GM23338 (cell line): ENCODE data around the gene SLC25A29.

Experiments
- EZH2 ChIP-seq: fragments of 200-600 bp; sonication (generic); IDR thresholded peaks from one replicate; pipeline ENCODE4 v1.8.0; 2017; ENCODE audit warnings: antibody characterized with exemption, mild to moderate bottlenecking, low read depth; ENCODE audit not compliant: unreplicated experiment
- EZH2phosphoT487 ChIP-seq: fragments of 200-600 bp; sonication (generic); IDR thresholded peaks from one replicate; pipeline ENCODE4 v1.8.1; 2018; ENCODE audit warnings: antibody characterized with exemption; ENCODE audit not compliant: unreplicated experiment
- JUNB ChIP-seq: IDR thresholded peaks from one replicate; pipeline ENCODE4 v1.6.1; 2016; ENCODE audit warnings: antibody characterized with exemption; ENCODE audit not compliant: unreplicated experiment
- POLR2AphosphoS5 ChIP-seq: IDR thresholded peaks from 2 replicates; pipeline ENCODE4 v1.6.1; 2016; ENCODE audit warnings: antibody characterized with exemption, low read depth
- ZNF114 ChIP-seq: fragments of 250-450 bp; sonication (Bioruptor Pico); IDR thresholded peaks from 2 replicates; pipeline ENCODE4 v1.5.0; 2020; ENCODE audit warnings: mild to moderate bottlenecking, moderate library complexity
- ZNF331 ChIP-seq: fragments of 250-450 bp; sonication (Bioruptor Pico); IDR thresholded peaks from 2 replicates; pipeline ENCODE4 v1.5.0; 2020; ENCODE audit warnings: low read depth, mild to moderate bottlenecking, moderate library complexity
- TF ChIP-seq, protein P1 (sequence below), 2 experiments: fragments of 200-600 bp in 1 of 2; sonication (generic) in 1 of 2; conservative IDR thresholded peaks; 2 replicates each; pipeline versions ENCODE4 v1.5.1 to v1.6.1; 2016 to 2017; ENCODE audit warnings: antibody characterized with exemption in 2 of 2, low read depth in 2 of 2, mild to moderate bottlenecking in 2 of 2, moderate library complexity in 1 of 2
- TF ChIP-seq, protein P2 (sequence below): IDR thresholded peaks from one replicate; pipeline ENCODE4 v1.6.1; 2018; ENCODE audit warnings: antibody characterized with exemption; ENCODE audit not compliant: unreplicated experiment
- TF ChIP-seq, protein P3 (sequence below): IDR thresholded peaks from 2 replicates; pipeline ENCODE4 v1.6.1; 2016; ENCODE audit warnings: antibody characterized with exemption

DNA sequence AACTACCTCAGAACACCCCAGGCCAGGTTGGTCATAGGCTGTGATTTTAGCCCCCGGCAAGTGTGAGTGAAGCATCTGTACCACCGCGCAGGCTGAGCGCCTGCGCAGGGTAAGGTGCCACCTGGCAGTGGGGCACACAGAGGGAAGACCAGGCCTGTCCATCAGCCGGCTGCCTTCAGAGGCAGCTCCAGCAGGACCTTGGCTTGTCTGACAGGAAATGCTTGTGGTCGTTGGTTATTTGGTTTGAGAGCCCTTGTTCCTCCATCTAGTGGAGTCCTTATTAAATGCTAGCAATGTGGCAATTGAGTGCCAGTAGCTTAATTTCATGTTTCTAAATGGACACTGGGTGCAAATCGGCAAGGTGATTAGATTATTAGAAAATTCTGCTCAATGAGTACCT is 27.5 kb downstream of the SLC25A29 start:
- TF ChIP-seq, protein P1, sequence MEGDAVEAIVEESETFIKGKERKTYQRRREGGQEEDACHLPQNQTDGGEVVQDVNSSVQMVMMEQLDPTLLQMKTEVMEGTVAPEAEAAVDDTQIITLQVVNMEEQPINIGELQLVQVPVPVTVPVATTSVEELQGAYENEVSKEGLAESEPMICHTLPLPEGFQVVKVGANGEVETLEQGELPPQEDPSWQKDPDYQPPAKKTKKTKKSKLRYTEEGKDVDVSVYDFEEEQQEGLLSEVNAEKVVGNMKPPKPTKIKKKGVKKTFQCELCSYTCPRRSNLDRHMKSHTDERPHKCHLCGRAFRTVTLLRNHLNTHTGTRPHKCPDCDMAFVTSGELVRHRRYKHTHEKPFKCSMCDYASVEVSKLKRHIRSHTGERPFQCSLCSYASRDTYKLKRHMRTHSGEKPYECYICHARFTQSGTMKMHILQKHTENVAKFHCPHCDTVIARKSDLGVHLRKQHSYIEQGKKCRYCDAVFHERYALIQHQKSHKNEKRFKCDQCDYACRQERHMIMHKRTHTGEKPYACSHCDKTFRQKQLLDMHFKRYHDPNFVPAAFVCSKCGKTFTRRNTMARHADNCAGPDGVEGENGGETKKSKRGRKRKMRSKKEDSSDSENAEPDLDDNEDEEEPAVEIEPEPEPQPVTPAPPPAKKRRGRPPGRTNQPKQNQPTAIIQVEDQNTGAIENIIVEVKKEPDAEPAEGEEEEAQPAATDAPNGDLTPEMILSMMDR (conservative IDR thresholded peaks at IDR 0.05; ENCODE audit: low read depth in 2 of 2), result no peak
- TF ChIP-seq ZNF114, result no peak
- no peak for TF ChIP-seq ZNF331
- TF ChIP-seq JUNB, result no peak
- TF ChIP-seq EZH2, result no peak
- TF ChIP-seq, protein P2, sequence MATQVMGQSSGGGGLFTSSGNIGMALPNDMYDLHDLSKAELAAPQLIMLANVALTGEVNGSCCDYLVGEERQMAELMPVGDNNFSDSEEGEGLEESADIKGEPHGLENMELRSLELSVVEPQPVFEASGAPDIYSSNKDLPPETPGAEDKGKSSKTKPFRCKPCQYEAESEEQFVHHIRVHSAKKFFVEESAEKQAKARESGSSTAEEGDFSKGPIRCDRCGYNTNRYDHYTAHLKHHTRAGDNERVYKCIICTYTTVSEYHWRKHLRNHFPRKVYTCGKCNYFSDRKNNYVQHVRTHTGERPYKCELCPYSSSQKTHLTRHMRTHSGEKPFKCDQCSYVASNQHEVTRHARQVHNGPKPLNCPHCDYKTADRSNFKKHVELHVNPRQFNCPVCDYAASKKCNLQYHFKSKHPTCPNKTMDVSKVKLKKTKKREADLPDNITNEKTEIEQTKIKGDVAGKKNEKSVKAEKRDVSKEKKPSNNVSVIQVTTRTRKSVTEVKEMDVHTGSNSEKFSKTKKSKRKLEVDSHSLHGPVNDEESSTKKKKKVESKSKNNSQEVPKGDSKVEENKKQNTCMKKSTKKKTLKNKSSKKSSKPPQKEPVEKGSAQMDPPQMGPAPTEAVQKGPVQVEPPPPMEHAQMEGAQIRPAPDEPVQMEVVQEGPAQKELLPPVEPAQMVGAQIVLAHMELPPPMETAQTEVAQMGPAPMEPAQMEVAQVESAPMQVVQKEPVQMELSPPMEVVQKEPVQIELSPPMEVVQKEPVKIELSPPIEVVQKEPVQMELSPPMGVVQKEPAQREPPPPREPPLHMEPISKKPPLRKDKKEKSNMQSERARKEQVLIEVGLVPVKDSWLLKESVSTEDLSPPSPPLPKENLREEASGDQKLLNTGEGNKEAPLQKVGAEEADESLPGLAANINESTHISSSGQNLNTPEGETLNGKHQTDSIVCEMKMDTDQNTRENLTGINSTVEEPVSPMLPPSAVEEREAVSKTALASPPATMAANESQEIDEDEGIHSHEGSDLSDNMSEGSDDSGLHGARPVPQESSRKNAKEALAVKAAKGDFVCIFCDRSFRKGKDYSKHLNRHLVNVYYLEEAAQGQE, result no peak
- TF ChIP-seq POLR2AphosphoS5, result no peak
- TF ChIP-seq EZH2phosphoT487, result no peak
- TF ChIP-seq, protein P3, sequence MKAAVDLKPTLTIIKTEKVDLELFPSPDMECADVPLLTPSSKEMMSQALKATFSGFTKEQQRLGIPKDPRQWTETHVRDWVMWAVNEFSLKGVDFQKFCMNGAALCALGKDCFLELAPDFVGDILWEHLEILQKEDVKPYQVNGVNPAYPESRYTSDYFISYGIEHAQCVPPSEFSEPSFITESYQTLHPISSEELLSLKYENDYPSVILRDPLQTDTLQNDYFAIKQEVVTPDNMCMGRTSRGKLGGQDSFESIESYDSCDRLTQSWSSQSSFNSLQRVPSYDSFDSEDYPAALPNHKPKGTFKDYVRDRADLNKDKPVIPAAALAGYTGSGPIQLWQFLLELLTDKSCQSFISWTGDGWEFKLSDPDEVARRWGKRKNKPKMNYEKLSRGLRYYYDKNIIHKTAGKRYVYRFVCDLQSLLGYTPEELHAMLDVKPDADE, result no peak
